RPMI7951 (cell line): Measurements from ENCODE around the gene FBRS. TPM values are rescaled to one million over a fixed set of nuclear protein-coding genes. Genes with fewer than 3 reads are reported as not detected.
"Not testable (repeated sequence)": the region's sequence is repeated elsewhere in the genome, so short reads cannot be mapped to it uniquely, and the experiment has no call there.

Experiments used
- DNase-seq: peaks from one replicate; pipeline ENCODE4 v3.0.0-alpha.2; 2012; ENCODE audit warnings: low read depth
- total RNA-seq: library from RNA; depleted of rRNA; stranded (reverse); fragments of >200 nt; shearing (Covaris generic); gene quantifications from 2 replicates; pipeline ENCODE4 v1.2.3, GENCODE V29; 2014; rRNA removed

Gene FBRS
- 4.1 and 6.0 TPM in 2 replicates for total RNA-seq

- peak; percentile 100 for DNase-seq
These were observed at the start of gene FBRS for GRCh38 chr16:30657866-30658730. FBRS (plus strand) TSS chr16:30658431; CDS start chr16:30659519, 1,088 bp downstream.

- DNase-seq = peak; percentile 31
These were observed 49.0 kb upstream of the FBRS start for GRCh38 chr16:30609002-30609925.

- peak; percentile 93 for DNase-seq
These were observed 48.0 kb upstream of the FBRS start, which contains the start of gene ZNF689 for GRCh38 chr16:30609926-30610839. ZNF689 (minus strand) TSS chr16:30610389; CDS start chr16:30610041, 348 bp downstream.

DNA sequence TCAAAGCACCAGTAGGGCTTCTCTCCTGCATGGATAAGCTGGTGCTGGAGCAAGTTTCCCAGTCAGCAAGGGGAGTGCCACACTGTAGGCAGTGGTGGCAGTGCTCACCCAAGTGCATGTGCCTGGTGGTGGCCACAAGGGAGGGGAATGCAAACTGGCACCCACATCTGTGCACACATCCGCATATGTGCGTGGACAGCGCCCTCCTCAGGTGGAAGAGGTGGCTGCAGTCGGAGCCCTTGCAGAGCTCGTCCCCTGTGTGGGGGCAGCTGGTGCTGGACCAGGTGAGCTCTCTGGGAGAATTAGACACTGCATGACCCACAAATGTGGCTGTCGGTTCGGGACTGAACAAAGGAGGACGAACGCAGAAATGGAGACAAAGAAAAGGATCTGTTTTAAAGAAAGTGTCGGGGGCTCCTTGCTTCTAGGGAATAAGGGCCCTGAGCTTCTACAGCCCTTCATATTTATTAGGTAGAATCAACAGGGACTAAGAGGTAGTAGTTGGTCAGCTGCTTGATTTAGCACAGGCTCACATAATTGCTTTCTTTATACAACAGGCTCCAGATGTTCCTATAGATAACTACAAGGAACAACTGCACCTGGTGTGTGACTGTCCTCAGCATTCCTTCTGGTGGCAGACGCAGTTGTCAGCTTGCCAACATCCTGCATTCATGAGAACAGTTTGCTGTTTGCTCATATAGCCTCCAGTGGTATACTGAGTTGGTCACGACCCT, 42.7 kb upstream of the FBRS start:
- DNase-seq = peak; percentile 42

- peak; percentile 24 for DNase-seq
These were observed 39.0 kb upstream of the FBRS start for GRCh38 chr16:30619202-30619601.

DNA sequence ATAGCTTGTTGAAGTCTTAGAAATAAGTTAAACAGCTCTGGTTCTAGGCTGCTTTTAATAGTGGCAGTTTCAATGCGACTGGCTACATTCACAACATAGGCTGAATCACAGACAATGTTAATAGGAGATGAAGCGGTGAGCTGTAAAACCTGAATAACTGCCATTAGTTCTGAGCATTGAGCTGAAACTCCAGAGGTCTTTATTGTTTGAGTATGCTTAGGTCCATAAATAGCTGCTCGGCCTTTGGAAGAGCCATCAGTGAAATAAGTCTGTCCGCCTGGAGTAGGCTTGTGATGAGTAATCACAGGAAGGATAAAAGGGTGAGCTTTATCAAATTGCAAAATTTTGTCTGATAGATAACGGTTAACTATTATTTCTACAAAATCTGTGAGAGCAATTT, 38.6 kb upstream of the FBRS start:
- peak; percentile 54 for DNase-seq

DNA sequence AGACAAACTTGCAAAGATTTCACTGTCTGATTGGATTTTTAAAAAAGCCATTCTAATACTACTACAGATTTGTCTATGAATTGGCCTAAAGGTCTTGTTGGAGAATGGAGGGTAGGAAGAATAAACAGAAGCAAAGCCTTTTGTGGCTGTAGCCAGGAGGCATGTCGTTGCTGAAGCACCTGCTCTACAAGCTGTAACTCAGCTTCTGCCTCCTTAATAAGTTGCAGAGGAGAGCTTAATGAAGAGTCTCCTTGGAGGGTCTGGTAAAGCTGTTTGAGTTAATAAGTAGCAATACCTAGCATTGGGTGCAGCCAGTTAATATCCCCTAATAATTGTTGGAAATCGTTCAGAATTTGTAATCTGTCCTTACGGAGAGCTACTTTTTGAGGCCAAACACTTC, 38.1 kb upstream of the FBRS start:
- no peak for DNase-seq

GRCh38 chr16:30621765-30622164, 36.5 kb upstream of the FBRS start:
- DNase-seq = peak; percentile 87

DNA sequence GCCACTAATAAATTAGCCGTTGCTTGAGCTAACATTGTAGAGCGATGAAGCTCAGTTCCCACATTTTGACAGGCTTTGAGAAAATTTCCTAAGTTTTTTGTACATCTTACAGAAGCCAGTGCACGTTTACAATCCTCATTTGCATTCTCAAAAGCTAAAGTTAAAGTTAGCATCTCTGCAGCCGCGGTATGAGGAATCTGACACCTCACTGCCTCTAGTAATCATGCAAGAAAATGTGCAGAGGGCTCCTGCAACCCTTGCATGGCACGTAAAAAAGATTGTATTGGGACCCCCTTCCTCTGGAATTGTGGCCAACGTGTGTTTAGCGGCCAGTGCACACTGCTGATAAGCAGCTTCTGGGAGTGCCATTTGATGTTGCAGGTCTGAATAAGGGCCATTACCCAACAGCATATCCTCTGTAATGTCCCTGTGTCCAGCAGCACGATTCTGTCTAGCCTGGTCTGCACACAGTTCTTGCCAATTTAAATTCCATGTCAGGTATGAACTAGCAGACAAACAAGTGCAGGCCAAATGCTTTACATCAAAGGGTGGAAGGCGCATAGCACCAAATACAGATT, 35.7 kb upstream of the FBRS start:
- no peak for DNase-seq

GRCh38 chr16:30623536-30624283, 34.5 kb upstream of the FBRS start:
- peak; percentile 90 for DNase-seq

- DNase-seq = no peak
These were observed 32.0 kb upstream of the FBRS start for GRCh38 chr16:30626236-30626635.

- peak; percentile 74 for DNase-seq
These were observed 29.3 kb upstream of the FBRS start for GRCh38 chr16:30628628-30629540.

DNA sequence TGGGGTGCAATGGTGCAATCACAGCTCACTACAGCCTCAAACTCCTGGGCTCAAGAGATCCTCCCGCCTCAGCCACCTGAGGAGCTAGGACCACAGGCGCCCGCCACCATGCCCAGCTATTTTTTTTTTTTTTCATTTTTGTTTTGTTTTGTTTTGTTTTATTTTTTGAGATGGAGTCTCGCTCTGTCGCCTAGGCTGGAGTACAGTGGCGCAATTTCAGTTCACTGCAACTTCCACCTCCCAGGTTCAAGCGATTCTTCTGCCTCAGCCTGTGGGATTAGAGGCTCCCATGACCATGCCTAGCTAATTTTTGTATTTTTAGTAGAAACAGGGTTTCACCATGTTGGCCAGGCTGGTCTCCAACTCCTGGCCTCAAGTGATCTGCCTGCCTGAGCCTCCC, 25.8 kb upstream of the FBRS start:
- DNase-seq = not testable (repeated sequence)

GRCh38 chr16:30633526-30633925, 24.7 kb upstream of the FBRS start:
- DNase-seq = no peak

GRCh38 chr16:30636599-30636998, 21.6 kb upstream of the FBRS start:
- no peak for DNase-seq

DNA sequence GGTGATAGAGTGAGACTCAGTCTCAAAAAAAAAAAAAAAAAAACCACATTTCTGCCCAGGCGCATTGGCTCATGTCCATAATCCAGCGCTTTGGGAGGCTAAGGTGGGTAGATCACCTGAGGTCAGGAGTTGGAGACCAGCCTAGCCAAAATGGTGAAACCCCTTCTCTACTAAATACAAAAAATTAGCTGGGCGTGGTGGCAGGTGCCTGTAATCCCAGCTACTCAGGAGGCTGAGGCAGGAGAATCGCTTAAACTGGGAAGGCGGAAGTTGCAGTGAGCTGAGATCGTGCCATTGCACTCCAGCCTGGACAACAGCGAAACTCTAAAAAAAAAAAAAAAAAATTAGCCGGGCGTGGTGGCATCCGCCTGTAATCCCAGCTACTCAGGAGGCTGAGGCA, 21.1 kb upstream of the FBRS start:
- not testable (repeated sequence) for DNase-seq

GRCh38 chr16:30637944-30638343, 20.3 kb upstream of the FBRS start:
- peak; percentile 74 for DNase-seq

DNA sequence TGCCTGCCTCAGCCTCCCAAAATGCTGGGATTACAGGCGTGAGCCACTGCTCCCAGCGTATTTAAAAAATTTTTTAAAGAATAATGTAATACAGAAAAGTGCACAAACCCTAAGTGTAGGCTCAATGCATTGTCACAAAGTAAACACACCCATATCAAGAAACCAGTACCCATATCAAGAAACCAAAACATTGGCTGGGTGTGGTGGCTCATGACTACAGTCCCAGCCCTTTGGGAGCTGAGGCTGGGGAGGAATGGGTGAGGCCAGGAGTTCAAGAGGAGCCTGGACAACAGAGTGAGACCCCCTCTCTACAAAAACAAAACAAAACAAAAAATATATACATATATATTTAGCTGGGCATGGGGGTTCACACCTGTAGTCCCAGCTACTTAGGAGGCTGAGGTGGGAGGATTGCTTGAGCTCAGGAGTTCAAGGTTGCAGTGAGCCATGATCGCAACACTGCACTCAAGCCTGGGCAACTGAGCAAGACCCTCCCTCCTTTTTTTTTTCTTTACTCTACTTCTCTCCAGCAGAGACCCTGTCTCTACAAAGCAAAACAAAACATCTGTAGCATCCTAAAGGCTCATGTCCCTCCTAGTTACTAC, 16.8 kb upstream of the FBRS start:
- no peak for DNase-seq
